ENCODE results near the gene ZNF219. TPM values are rescaled to one million over a fixed set of nuclear protein-coding genes. Genes with fewer than 3 reads are reported as not detected.

The ZNF219 gene
- total and polyA plus RNA-seq, 4 experiments from 2014 or later: 0.80 to 8.0 (median 5.3) TPM

Other genes with a start within 250 kb of the ZNF219 start
- not detected for gene RNASE3, start 207.3 kb downstream of the ZNF219 start, total RNA-seq
- gene RNASE3, start 207.3 kb downstream of the ZNF219 start, polyA plus RNA-seq: not detected
- not detected for gene RNASE2, start 143.2 kb downstream of the ZNF219 start, total RNA-seq
- gene RNASE2, start 143.2 kb downstream of the ZNF219 start, polyA plus RNA-seq: not detected
- gene METTL17, start 108.7 kb downstream of the ZNF219 start, total RNA-seq: 100 to 1,000 TPM; 119 to 125 TPM
- gene METTL17, start 108.7 kb downstream of the ZNF219 start, polyA plus RNA-seq: 10 to 100 TPM; 36.9 to 42.0 TPM
- gene SLC39A2, start 99.4 kb downstream of the ZNF219 start, total RNA-seq: under 1 TPM in 1 of 2 experiments, not detected in 1; 0.67 TPM
- gene SLC39A2, start 99.4 kb downstream of the ZNF219 start, polyA plus RNA-seq: not detected
- 10 to 100 TPM; 31.9 to 32.4 TPM for gene NDRG2, start 73.6 kb downstream of the ZNF219 start, total RNA-seq
- gene NDRG2, start 73.6 kb downstream of the ZNF219 start, polyA plus RNA-seq: 10 to 100 TPM; 26.9 to 34.5 TPM
- gene TPPP2, start 68.4 kb downstream of the ZNF219 start, total RNA-seq: not detected
- not detected for gene TPPP2, start 68.4 kb downstream of the ZNF219 start, polyA plus RNA-seq
- gene RNASE13, start 63.8 kb downstream of the ZNF219 start, total RNA-seq: not detected
- not detected for gene RNASE13, start 63.8 kb downstream of the ZNF219 start, polyA plus RNA-seq
- not detected for gene RNASE7, start 56.3 kb downstream of the ZNF219 start, total RNA-seq
- gene RNASE7, start 56.3 kb downstream of the ZNF219 start, polyA plus RNA-seq: not detected
- not detected for gene RNASE8, start 40.8 kb downstream of the ZNF219 start, total RNA-seq
- not detected for gene RNASE8, start 40.8 kb downstream of the ZNF219 start, polyA plus RNA-seq
- gene ARHGEF40, start 28.4 kb downstream of the ZNF219 start, total RNA-seq: under 1 TPM; 0.42 to 0.49 TPM
- under 1 TPM; 0.52 to 0.66 TPM for gene ARHGEF40, start 28.4 kb downstream of the ZNF219 start, polyA plus RNA-seq
- not detected for gene TMEM253, start 2.4 kb upstream of the ZNF219 start, total RNA-seq
- gene TMEM253, start 2.4 kb upstream of the ZNF219 start, polyA plus RNA-seq: not detected
- not detected for gene OR5AU1, start 57.4 kb upstream of the ZNF219 start, total RNA-seq
- not detected for gene OR5AU1, start 57.4 kb upstream of the ZNF219 start, polyA plus RNA-seq
- gene HNRNPC, start 170.8 kb upstream of the ZNF219 start, total RNA-seq: 100 to 1,000 TPM; 538 to 539 TPM
- gene HNRNPC, start 170.8 kb upstream of the ZNF219 start, polyA plus RNA-seq: 1,000 to 10,000 TPM in 1 of 2 donors, 100 to 1,000 TPM in 1; 705 to 1,178 TPM
- under 1 TPM in 1 of 2 experiments, not detected in 1; 0.47 TPM for gene RPGRIP1, start 181.4 kb upstream of the ZNF219 start, total RNA-seq
- gene RPGRIP1, start 181.4 kb upstream of the ZNF219 start, polyA plus RNA-seq: not detected

Data from CD4-positive, alpha-beta memory T cell (primary cell).